ENCODE results near the gene SEC31B.

The SEC31B gene

DNA sequence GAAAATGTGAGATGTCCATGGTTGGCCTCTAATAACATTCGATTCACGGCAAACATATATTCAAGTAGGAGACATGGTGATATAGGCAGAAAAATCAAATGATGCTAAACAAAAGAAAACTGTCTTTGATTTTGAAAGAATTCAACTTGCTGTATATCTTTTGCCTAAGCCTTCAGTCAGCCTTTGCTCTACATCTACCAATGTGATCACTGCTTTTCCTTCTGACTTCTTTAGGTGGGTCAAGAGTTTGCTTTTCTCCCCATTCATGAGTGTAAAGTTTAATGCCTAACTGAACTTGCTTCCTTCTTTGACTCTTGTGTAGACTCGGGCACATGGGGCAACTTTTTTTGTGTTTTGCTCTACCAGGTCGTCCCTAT, 15.7 kb upstream of the SEC31B start:
- intact Hi-C loops (cut with DNase I): loop anchor here (10.0 kb wide), 1 partner anchor 251 kb away; the partner anchor contains the start of gene BLOC1S2
- DNase-seq: no peak

DNA sequence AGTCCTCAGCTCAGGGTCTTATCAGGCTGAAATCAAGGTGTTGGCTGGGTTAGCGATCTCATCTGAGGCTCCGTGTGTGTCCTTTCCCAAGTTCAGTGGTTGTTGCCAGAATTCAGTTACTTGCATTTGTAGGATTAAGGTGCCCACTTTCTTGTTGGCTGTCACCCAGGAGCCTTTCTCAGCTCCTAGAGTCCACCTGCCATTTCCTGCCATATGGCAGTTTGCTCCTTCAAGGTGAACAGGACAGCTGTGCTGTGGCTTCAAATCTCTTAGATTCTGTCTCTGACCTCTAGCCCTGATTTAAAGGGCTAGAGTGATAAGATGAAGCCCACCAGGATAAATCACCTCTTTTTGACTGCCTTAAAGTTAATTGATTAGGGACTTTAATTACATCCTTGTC, 15.1 kb upstream of the SEC31B start:
- intact Hi-C loops (cut with DNase I): loop anchor here (10.0 kb wide), 1 partner anchor 250 kb away; the partner anchor contains the start of gene BLOC1S2
- DNase-seq: no peak

DNA sequence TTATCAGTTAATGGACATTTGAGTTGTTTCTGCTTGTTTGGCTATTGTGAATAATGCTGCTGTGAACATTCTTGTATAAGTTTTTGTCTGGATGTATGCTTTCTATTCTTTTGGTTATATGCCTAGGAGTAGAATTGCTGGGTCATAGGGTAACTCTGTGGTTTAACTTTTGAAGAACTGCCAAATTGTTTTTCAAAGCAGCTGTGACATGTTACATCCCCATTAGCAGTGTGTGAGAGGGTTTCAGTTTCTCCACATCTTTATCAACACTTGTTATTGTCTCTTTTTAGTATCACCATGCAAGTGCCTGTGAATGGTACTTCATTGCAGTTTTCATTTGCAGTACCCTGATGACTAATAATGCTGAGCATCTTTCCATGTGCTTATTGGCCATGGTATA, 12.1 kb upstream of the SEC31B start:
- no peak for DNase-seq
- intact Hi-C loops (cut with DNase I): loop anchor here (10.0 kb wide), 1 partner anchor 247 kb away; the partner anchor contains the start of gene BLOC1S2

DNA sequence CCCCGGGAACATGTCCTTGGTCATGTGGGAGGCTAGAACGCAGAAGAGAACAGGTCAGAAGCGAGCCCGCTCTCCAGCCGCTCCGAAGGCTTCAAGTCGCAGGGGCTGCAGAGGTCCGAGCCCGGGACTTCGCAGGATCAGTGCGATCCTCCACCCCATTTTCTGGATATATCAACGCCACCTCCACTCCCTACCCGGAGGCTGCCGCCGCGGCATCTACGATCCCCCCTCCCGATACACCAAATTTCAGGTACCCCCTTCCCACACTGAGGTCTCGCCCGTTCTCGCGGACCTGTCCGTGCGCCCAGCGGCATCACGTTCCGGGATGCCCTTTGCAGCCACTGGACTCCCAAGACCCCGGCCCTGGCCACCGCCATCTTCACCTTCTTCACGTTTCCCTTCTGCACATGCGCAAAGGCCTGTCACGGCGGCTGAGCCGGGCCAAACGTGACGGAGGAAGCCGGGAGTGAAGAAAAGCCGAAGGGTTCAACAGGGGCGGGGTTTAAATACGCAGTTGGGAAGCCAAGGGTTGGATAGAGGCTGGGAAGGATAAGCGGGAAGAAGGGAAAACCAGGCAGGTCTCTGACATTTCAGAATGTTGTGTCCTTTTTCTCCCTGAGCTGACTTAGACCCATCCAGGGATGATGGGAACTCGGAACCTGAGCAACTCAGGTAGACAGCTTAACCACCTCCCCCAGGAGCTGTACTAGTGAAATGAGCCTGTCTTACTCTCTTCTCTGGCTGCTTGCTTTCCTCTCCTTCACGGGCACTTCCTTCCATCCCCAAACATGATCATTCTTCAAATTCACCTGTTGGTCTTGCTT, 10.0 kb upstream of the SEC31B start, which contains the start of gene NDUFB8:
Gene NDUFB8, minus strand, starts transcription at position 397 of the 824 bp plus-strand sequence. Its CDS starts 20 bp downstream, at position 377.
- intact Hi-C loops (cut with DNase I): loop anchor here (10.0 kb wide), 1 partner anchor 245 kb away; the partner anchor contains the start of gene BLOC1S2
- peak; percentile 77 to 96 (median 92) for DNase-seq

DNA sequence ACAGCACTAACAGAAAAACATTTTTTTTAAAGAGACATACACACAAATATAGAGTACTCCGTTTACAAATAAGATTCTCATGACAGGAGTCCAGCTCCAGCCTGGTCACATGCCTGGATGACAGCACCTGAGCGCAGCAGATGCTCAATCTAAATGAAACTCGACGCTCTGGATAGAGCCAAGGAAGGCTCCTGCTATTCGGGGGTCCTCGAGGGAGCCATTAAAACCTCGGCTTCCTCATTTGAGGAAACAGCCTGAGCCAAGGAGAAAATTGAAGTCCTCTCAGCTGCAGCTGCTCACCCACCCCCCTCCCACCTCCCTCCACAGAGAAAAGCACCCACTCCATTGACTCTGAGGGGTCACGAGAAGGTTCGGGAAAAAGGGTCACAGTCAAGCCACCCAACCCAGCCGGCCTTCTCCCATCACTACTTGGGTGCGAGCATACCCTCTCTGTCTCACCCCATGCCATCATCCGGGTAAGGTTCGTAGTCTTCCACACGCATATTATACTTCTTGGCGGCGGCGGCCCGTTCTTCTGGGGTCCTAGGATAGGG, 9.3 kb upstream of the SEC31B start:
- intact Hi-C loops (cut with DNase I): no loop called here
- DNase-seq: peak in 3 of 42 donors; percentile 23 to 40 (median 33)

DNA sequence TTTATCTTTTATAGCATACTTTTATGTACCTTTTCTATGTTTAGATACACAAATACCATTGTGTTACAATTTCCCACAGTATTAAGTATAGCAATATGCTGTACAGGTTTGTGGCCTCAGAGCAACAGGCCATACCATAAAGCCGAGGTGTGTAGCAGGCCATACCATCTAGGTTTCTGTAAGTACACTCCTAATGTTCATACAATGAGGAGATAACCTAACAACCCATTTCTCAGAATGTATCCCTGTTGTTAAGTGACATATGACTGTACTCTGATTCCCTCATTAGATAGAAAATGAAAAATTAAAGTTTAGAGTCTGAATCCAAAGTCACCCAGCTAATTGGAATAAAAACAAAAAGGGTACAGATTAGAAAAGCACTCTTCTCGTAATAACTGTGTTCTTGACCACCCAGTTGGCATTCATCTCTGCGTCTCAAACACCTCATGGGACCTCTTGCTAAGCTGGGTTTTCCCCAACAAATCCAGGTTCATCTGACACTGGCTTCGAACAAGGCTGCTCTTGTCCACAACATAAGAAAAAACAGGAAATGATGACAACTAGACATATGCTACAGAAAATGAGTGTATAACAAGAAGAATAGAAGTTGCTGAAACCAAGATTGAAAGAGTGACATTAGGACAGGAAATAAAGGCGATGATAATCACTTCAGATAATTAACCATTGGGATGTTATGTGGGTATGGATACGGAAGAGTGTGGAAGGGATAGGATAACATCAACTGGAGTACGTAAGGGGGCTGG, 8.6 kb upstream of the SEC31B start:
- intact Hi-C loops (cut with DNase I): no loop called here
- DNase-seq: no peak

DNA sequence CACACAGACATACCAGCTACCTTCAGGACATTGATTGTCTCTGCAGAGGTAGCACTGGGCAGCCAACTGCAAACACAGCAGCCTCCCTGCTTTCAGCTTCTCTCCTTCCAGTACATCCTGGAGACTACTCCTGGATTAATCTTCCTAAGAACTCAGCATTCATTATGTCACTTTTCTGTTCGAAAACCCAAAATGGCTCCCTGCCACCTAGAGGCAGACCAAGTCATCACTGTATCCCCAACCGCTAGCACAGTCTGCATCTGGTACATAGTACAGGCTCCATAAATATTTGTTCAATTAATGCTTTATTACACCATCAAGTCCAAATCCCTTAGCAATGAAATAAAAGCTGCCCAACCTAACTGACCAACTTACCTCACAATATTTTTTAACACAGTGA, 5.0 kb upstream of the SEC31B start:
- intact Hi-C loops (cut with DNase I): no loop called here
- no peak for DNase-seq

DNA sequence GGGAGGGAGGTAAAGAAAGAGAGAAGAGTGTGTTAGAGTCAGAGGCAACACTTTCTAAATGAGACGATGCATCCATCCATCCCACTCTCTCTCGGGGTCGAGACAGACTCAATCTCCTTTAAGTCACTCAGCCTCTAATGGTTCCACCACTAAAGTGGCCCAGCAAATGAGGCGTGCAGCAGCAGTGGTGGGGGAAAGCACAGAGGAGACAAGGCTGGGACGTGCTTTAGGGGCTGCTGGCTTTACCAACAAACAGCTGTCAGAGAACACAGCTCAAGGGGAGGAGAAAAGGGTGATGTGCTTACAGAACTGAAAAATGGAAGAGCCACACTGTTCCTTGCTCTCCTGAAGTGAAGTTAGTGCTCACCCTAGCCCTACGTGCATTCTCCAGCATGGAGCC, 4.5 kb upstream of the SEC31B start:
- intact Hi-C loops (cut with DNase I): no loop called here
- no peak for DNase-seq

DNA sequence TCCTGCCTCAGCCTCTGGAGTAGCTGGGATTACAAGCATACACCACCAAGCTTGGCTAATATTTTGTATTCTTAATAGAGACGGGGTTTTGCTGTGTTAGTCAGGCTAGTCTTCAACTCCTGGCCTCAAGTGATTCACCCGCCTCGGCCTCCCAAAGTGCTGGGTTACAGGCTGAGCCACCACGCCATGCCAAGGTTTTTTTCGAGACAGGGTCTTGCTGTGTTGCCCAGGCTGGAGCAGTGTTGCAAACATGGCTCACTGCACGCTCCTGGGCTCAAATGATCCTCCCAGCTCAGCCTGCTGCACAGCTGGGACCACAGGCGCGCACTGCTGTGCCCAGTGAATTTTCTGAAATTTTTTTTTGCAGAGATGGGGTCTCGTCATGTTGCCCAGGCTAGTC, 3.3 kb upstream of the SEC31B start:
- intact Hi-C loops (cut with DNase I): no loop called here
- no peak for DNase-seq

DNA sequence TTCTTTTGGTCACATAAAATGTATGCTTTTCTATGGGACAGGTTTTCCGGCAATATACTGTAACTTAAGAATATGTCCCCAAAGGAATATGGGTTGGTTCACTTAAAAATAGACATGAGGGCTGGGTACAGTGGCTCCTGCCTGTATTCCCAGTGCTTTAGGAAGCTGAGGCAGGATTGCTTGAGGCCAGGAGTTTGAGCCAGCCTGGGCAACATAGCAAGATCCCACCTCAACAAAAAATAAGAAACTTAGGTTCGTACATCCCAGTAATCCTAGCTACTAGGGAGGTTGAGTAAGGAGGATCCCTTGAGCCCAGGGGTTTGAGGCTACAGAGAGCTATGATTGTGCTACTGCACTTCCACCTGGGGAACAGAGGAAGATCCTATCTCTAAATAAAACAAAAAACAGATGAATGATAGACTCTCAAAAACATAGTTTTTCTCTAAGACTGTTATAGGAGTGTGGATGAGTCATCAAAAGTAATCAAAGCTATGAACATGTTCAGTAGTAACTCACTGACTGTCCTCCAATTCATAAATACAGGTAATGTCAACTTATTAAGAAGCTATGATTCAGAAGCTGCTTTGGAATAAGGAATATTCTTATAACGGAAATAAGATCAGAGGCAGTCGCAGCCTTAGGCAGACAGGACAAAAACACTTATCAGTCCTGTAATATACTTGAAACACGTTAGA, 2.6 kb upstream of the SEC31B start:
- no peak for DNase-seq
- intact Hi-C loops (cut with DNase I): no loop called here

DNA sequence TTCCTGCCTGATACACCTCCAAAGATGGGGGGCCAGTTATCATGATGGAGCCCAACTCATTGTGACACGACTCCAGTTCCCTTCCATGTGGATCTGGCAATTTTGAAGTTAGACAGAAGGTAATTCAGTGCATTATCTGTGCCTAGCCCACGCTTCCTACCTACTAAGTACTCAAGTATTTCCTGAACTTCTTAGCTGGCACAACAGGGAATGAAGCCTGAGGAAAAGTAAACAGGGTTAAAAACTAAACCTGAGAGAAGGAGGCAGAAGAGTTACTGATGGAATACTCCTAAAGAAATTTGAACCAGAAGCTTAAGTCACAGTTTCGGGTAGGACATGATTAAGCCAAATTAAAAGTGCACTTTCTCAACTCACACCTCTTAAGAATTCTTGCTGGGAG, 1.1 kb upstream of the SEC31B start:
- DNase-seq: peak in 4 of 42 donors; percentile 6 to 45 (median 30)
- intact Hi-C loops (cut with DNase I): no loop called here

DNA sequence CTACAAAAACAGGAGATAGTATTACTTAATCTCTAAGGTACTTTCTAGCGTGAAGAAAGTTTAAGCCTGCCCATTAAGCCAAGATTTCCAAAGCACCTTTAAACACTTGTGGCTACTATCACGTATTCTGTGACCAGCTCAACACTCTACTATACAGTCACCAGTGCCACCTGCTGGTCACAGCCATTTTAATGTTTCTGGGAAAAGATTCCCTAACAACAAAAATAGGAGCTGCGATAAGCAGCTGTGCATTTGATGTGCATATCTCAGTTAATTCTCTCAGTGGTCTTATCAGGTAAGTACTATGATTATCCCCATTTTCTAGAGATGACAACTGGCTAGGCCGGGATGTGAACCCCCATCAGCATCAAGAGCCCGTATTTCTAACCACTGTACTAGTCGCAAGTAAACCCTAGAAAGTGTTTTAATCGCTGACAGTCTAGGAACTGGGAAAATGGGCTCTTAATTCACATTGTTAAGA, 860 bp downstream of the SEC31B start:
- intact Hi-C loops (cut with DNase I): no loop called here
- DNase-seq: peak in 41 of 42 donors; percentile 25 to 91 (median 69)

DNA sequence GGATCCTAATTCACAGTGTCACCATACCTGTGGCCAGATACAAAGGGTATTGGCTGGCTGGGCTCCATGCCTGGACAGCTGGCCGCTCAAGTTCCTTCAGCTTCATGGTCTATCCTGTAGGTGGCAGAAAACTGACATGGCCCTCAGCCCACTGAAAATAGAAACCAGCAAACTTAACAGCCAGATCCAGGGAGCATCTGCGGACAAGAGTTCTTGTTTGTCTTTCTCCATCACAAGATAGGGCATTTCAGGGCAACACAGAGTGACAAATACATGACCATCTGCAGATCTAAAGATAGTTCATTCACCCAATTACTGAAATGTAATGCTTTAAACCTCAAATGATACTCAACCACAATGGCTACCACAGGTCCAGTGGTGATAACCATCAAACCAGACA, 2.8 kb downstream of the SEC31B start:
- intact Hi-C loops (cut with DNase I): no loop called here
- no peak for DNase-seq

DNA sequence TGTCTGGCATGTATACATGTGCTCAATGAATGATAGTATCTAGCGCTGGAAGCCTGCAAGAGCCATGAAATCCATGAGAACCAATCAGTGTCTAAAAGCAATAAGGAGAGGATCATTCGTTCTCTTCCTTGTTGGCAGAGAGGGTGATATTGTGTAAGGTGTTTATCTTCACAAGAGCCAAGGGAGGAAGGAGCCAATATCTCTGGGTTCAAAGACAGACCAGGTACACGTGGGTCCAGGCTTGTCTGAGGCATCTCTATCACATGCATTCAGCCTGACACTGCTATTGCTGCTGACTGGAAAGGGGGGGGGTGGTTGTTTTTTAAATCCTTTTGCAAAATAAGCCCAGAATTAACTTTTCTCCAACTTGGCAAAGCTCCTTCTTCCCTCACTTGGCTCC, 4.0 kb downstream of the SEC31B start:
- intact Hi-C loops (cut with DNase I): no loop called here

DNA sequence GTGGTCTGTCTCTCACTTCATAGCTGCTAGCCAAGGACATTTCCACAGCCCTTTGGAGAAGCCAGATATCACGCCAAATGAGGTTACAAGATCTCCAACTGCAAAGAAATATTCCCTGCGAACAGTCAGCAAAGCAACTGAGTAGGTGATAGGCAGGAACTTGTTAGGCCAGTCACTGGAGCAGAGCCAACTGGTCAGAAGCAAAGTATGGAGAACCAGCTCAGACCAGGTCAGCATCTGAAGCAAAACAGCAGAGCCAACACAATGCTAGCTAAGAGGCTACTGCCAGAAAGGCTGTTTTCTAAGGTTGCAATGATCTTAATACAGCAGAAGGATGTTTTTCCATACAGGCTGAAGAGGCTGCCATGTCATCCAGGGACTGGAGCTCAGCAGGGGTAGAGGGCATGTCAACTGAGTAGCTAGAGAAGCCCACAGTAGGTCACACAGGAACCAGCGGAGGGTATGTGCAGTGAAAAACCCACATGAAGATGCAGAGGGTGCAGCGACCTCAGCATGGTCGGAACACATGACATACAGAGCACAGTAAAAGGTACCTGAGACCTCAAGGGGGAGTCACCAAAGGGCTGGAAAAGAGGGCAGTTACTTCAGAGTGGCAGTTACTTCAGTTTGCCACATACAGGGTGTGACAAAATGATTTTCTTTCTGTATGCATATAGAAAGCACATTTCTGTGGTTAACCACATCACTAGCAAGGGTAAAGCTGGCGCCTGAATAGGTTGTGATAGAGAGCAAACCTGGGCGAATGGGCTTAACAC, 8.9 kb downstream of the SEC31B start:
- intact Hi-C loops (cut with DNase I): no loop called here
- no peak for DNase-seq

More for the DNA sequence above, 4.0 kb downstream of the SEC31B start:
- DNase-seq: no peak

DNA sequence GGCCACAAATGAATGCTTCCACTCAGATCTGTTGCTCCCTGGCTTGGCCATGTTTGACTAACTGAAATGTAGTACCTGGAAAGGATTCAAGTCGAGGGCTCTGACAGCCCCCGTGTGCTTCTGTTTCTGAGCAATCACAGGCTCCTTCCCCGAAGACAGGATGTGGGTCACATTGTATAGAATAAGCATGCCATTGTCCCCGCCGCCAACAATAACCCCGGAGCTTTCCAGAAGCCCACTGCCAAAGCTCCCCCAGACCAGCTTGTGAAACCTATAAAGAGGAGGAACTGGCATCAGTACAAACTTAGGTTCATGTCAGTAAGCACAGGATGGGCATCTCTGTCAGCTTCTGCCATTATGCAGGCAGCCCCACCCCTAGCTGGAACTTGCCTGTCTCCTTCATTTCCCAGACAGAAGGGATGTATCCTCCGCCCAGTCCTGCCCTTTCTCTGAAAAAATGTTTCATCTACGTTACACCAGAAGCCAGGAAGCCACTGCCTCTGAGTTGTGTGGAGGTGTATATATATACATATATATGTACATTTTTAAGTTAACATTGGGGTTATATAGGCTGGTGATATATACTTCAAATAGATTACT, 10.3 kb downstream of the SEC31B start:
- no peak for DNase-seq
- intact Hi-C loops (cut with DNase I): no loop called here

DNA sequence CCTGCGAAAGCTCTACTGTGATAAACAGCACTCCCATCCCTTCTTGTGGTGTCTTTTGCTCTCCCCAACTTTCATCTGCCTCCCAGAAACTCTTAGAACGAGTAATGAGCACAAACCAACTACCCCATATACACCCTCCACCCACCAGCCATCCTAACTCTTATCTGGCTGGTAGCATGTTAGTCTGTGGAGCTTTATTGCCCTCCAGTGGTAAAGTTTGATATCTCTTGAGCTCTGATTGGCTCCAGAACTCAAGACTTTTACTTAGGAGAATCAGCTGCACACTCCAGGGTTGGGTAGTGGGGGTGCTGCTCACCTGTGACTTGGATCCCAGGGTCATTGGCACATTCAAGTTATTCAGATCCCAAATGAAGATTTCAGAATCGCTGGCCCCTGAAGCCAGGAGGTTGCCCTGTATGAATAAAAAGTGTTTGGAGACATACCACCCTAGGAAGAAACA, 10.9 kb downstream of the SEC31B start:
- intact Hi-C loops (cut with DNase I): no loop called here
- no peak for DNase-seq

DNA sequence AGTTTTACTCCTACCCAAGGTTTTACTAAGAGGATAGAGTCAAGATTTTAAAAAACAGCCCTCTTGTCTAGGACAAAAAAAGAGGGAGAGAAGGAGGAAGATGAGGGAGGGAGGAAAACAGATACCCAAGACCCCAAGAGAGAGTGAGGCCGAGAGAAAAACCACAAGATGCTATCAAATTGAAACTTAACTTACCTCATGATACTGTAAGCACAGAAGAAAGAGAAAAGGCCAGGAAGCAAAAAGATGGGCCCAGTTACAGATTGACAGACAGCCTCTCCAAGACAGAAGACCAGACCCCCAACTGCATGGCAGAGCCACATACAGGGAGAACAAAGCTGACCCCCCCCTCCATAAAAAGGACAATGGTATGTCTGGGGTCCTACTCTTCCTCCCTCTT, 11.4 kb downstream of the SEC31B start:
- intact Hi-C loops (cut with DNase I): no loop called here
- no peak for DNase-seq

Data from head of caudate nucleus (tissue), 42 donors.